A673 (cell line): ENCODE measurements around the gene STPG1. TPM values are rescaled to one million over a fixed set of nuclear protein-coding genes. Genes with fewer than 3 reads are reported as not detected.

Experiments used
- BruUV-seq: library from RNA; stranded (reverse); fragments of 400-500 nt; replicated peaks from 2 replicates; lab custom pipeline; 2021; lab: Mats Ljungman, UMichigan
- CTCF ChIA-PET: fragments of 300-600 bp; sonication (Branson Sonifier 250); formaldehyde crosslinking; loops from one replicate; lab custom pipeline; 2022; ENCODE audit warnings: antibody characterized with exemption; lab: Charles Lee
- POLR2A ChIA-PET: fragments of 300-600 bp; sonication (Branson Sonifier 250); formaldehyde crosslinking; loops from one replicate; lab custom pipeline; 2022; ENCODE audit warnings: antibody characterized with exemption; ENCODE audit not compliant: low non-redundant PET; lab: Charles Lee
- DNase-seq: peaks from one replicate; pipeline ENCODE4 v3.0.0-alpha.2; 2015; ENCODE audit warnings: low spot score
- H3K27ac ChIP-seq: fragments of 200-600 bp; sonication (generic); 2 replicates; pipeline ENCODE4 v1.5.1; 2016; ENCODE audit warnings: mixed run types, low read depth, mild to moderate bottlenecking, mixed read lengths, antibody characterized with exemption, low read length; ENCODE audit not compliant: poor library complexity, severe bottlenecking
- H3K27me3 ChIP-seq: fragments of 200-600 bp; sonication (generic); replicated peaks from 2 replicates; pipeline ENCODE4 v1.6.1; 2017; ENCODE audit warnings: mixed run types, low read depth, mild to moderate bottlenecking, mixed read lengths, antibody characterized with exemption, low read length; ENCODE audit not compliant: insufficient read depth, poor library complexity
- H3K36me3 ChIP-seq: fragments of 200-600 bp; sonication (generic); 2 replicates; pipeline ENCODE4 v1.6.1; 2016; ENCODE audit warnings: mixed run types, mild to moderate bottlenecking, mixed read lengths, antibody characterized with exemption, low read length; ENCODE audit not compliant: insufficient read depth, poor library complexity, severe bottlenecking
- H3K4me1 ChIP-seq: fragments of 200-600 bp; sonication (generic); 2 replicates; pipeline ENCODE4 v1.6.1; 2017; ENCODE audit warnings: mixed run types, mild to moderate bottlenecking, mixed read lengths, antibody characterized with exemption, low read length; ENCODE audit not compliant: insufficient read depth, poor library complexity, severe bottlenecking
- H3K4me3 ChIP-seq: fragments of 200-600 bp; sonication (generic); 2 replicates; pipeline ENCODE4 v1.5.1; 2016; ENCODE audit warnings: low read depth, mixed run types, mild to moderate bottlenecking, mixed read lengths, low read length; ENCODE audit not compliant: poor library complexity, severe bottlenecking
- H3K9me3 ChIP-seq: fragments of 200-600 bp; sonication (generic); 2 replicates; pipeline ENCODE4 v1.6.1; 2016; ENCODE audit warnings: mixed run types, low read depth, mild to moderate bottlenecking, mixed read lengths, antibody characterized with exemption, low read length; ENCODE audit not compliant: poor library complexity, severe bottlenecking
- CTCF ChIP-seq: fragments of 300-800, 200-600 bp; sonication (generic); conservative IDR thresholded peaks from 2 replicates; pipeline ENCODE4 v1.5.1; 2017; ENCODE audit warnings: low read depth, mild to moderate bottlenecking, antibody characterized with exemption, low read length, moderate library complexity, mixed read lengths
- EZH2 ChIP-seq: fragments of 200-600 bp; sonication (generic); IDR thresholded peaks from 2 replicates; pipeline ENCODE4 v1.6.1; 2017; ENCODE audit warnings: borderline replicate concordance, low read depth, mild to moderate bottlenecking, mixed read lengths, antibody characterized with exemption, low read length; ENCODE audit not compliant: poor library complexity, severe bottlenecking
- intact Hi-C: fragments of 100-400 bp; cut with micrococcal nuclease; formaldehyde crosslinking; loops from one replicate; pipeline ENCODE4 v1.10.0; 2022; ENCODE audit not compliant: unreplicated experiment
- total RNA-seq: library from RNA; stranded (reverse); gene quantifications from 2 replicates; pipeline ENCODE4 v1.2.3, GENCODE V29; 2021

Gene STPG1
- total RNA-seq, 1 experiment from 2014 or later = 7.2 TPM

DNA sequence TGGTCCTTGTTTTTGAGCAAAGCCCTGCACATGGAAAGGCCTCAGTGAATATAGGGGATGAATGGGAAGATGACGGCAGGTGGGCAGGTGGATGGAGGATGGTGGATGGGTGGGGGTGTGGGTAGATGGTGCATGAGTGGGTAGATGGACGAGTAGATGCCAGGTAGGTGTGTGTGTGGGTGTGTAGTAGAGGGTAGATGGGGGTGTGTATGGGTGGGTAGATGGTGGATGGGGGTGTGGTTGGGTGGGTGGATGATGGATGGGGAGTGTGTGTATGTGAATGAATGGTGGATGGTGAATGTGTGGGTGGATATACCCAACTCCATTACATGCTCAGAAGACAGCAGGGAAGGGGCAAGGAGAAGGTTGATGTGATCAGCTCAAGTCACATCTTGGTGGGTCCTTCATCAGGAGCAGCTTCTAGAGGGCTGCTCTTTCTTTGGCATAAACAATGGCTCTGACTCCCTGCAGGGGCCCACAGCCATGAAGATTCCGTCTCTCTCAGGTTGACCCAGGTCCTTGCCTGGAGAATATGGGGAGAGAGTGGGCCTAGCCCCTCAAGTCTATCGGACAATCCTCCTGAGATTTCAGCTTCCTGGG, 60.2 kb downstream of the STPG1 start:
- no peaks in the 10 kb centered on the region for H3K9me3 ChIP-seq
- BruUV-seq = no TSS peak
- CTCF ChIA-PET = no interaction called here

DNA sequence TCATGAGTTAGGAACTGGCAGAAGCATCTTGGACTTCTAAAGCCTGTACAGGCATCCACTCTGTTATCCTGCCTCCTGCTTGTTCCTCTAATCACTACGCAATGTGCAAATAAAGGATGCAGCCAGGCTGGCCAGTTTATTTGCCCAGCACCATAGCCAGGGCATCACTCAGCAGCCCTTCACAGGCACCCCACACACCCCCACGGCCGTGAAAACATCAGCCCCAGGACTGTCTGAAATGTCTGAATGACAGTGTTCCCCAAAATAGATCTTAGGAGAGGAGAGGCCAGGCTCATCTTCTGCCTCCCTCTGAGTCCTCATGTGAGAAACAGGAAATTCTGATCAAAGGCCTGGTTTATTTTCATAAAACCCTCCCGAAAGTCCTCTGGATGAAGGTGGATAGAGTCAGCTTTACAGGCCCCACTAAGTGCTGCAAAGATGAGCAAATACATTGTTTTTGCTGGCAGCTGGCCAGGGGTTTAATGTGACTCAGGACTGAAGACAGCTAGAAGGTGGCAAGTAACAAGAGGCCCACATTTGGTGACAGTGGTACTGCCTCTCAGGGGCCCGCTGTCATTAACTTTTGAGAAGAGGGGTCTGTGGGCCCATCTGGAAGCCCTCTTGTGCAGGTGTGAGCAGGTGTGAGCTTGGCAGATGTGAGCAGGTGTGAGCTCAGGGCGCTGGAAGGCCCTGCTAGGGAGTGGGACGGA, 61.5 kb downstream of the STPG1 start:
- H3K36me3 ChIP-seq = no peaks in the 10 kb centered on the region
- DNase-seq = peak; percentile 47
- POLR2A ChIA-PET = no interaction called here
- TF ChIP-seq CTCF = no peak
- no peak for TF ChIP-seq EZH2
- intact Hi-C loops = no loop called here
- no peak overlapping the region for H3K27ac ChIP-seq
- no TSS peak for BruUV-seq
- H3K4me3 ChIP-seq = no peak overlapping the region
- CTCF ChIA-PET = no interaction called here
- no peaks in the 10 kb centered on the region for H3K27me3 ChIP-seq
- no peaks in the 10 kb centered on the region for H3K9me3 ChIP-seq
- H3K4me1 ChIP-seq = no peaks in the 10 kb centered on the region

More for the DNA sequence above, 60.2 kb downstream of the STPG1 start:
- no peaks in the 10 kb centered on the region for H3K36me3 ChIP-seq
- no peak for DNase-seq
- no peak overlapping the region for H3K4me3 ChIP-seq
- H3K4me1 ChIP-seq = no peaks in the 10 kb centered on the region
- no peak for TF ChIP-seq EZH2
- no peak for TF ChIP-seq CTCF
- POLR2A ChIA-PET = no interaction called here
- no peak overlapping the region for H3K27ac ChIP-seq
- intact Hi-C loops = no loop called here
- no peaks in the 10 kb centered on the region for H3K27me3 ChIP-seq

GRCh38 chr1:24351247-24351646, 62.3 kb downstream of the STPG1 start:
- Histone ChIP-seq H3K4me1 (no peaks in the 10 kb centered on the region), H3K9me3 (no peaks in the 10 kb centered on the region), H3K4me3 (no peak overlapping the region), H3K36me3 (no peaks in the 10 kb centered on the region), H3K27me3 (no peaks in the 10 kb centered on the region), H3K27ac (no peak overlapping the region)
- TF ChIP-seq CTCF (no peak), EZH2 (no peak)
- CTCF ChIA-PET = no interaction called here
- no TSS peak for BruUV-seq
- DNase-seq = no peak
- POLR2A ChIA-PET = no interaction called here
- intact Hi-C loops = no loop called here
